HepG2 (cell line): ENCODE results near the gene ENTPD6. TPM values are rescaled to one million over a fixed set of nuclear protein-coding genes. Genes with fewer than 3 reads are reported as not detected.

Experiments used
- AGO1 ChIP-seq: fragments of 200-400 bp; formaldehyde crosslinking; IDR thresholded peaks from 2 replicates; pipeline ENCODE4 v1.6.1; 2017; ENCODE audit warnings: mild to moderate bottlenecking, low read depth, low read length, moderate library complexity; ENCODE audit not compliant: poor library complexity, severe bottlenecking
- AHR ChIP-seq: IDR thresholded peaks from 2 replicates; pipeline ENCODE4 v1.6.1; 2018; ENCODE audit warnings: missing genetic modification reagents, missing compliant biosample characterization
- ASH2L ChIP-seq: fragments of 300-600, 200-600 bp; sonication (generic); IDR thresholded peaks from 2 replicates; pipeline ENCODE4 v1.7.0; 2017; ENCODE audit warnings: low read depth, mild to moderate bottlenecking, moderate library complexity, mixed read lengths, low read length; ENCODE audit not compliant: insufficient read length
- CBX5 ChIP-seq: sonication (generic); formaldehyde crosslinking; IDR thresholded peaks from 2 replicates; pipeline ENCODE4 v1.4.0; 2020; ENCODE audit warnings: missing genetic modification reagents, borderline replicate concordance
- DMAP1 ChIP-seq: IDR thresholded peaks from 2 replicates; pipeline ENCODE4 v1.6.1; 2016
- FOSL1 ChIP-seq: sonication (generic); formaldehyde crosslinking; IDR thresholded peaks from 2 replicates; pipeline ENCODE4 v1.9.0; 2021; ENCODE audit warnings: missing genetic modification reagents, borderline replicate concordance
- HMG20A ChIP-seq: IDR thresholded peaks from 2 replicates; pipeline ENCODE4 v1.6.1; 2016; ENCODE audit warnings: borderline replicate concordance
- JARID2 ChIP-seq: sonication (generic); formaldehyde crosslinking; IDR thresholded peaks from 2 replicates; pipeline ENCODE4 v1.8.1; 2023; ENCODE audit warnings: missing genetic modification reagents, inconsistent platforms; ENCODE audit not compliant: insufficient replicate concordance
- KDM2A ChIP-seq: sonication (generic); formaldehyde crosslinking; IDR thresholded peaks from 2 replicates; pipeline ENCODE4 v1.4.0; 2020; ENCODE audit warnings: low read depth, missing genetic modification reagents, borderline replicate concordance
- MED13 ChIP-seq: sonication (generic); formaldehyde crosslinking; IDR thresholded peaks from 2 replicates; pipeline ENCODE4 v1.5.0; 2020; ENCODE audit warnings: missing genetic modification reagents
- NR3C1 ChIP-seq: sonication (generic); formaldehyde crosslinking; IDR thresholded peaks from 2 replicates; pipeline ENCODE4 v1.4.0; 2020; ENCODE audit warnings: missing genetic modification reagents
- PITX1 ChIP-seq: sonication (generic); formaldehyde crosslinking; IDR thresholded peaks from 2 replicates; pipeline ENCODE4 v1.5.1; 2020; ENCODE audit warnings: mild to moderate bottlenecking, missing genetic modification reagents
- RARA ChIP-seq: IDR thresholded peaks from 2 replicates; pipeline ENCODE4 v1.6.1; 2016; ENCODE audit warnings: missing genetic modification reagents, missing compliant biosample characterization
- SIN3A ChIP-seq: IDR thresholded peaks from 2 replicates; pipeline ENCODE4 v1.6.1; 2011; ENCODE audit warnings: low read depth, mild to moderate bottlenecking, control low read depth, low read length, borderline replicate concordance
- SMC3 ChIP-seq: IDR thresholded peaks from 2 replicates; pipeline ENCODE4 v1.6.1; 2011; ENCODE audit warnings: low read length, improper control_type of control experiment
- YEATS2 ChIP-seq: sonication (generic); formaldehyde crosslinking; IDR thresholded peaks from 2 replicates; pipeline ENCODE4 v1.4.0; 2020; ENCODE audit warnings: missing genetic modification reagents, borderline replicate concordance
- ZMAT3 ChIP-seq: sonication (generic); formaldehyde crosslinking; conservative IDR thresholded peaks from 2 replicates; pipeline ENCODE4 v1.7.0; 2021; ENCODE audit warnings: missing genetic modification reagents
- ZMYM2 ChIP-seq: sonication (generic); formaldehyde crosslinking; IDR thresholded peaks from 2 replicates; pipeline ENCODE4 v1.8.0; 2022; ENCODE audit warnings: mild to moderate bottlenecking, missing genetic modification reagents
- ZNF138 ChIP-seq: sonication (generic); formaldehyde crosslinking; IDR thresholded peaks from 2 replicates; pipeline ENCODE4 v1.5.0; 2020; ENCODE audit warnings: mild to moderate bottlenecking, low read depth, missing genetic modification reagents
- ZNF20 ChIP-seq: sonication (generic); formaldehyde crosslinking; IDR thresholded peaks from 2 replicates; pipeline ENCODE4 v1.4.0; 2020; ENCODE audit warnings: mild to moderate bottlenecking, moderate library complexity, missing genetic modification reagents
- ZNF30 ChIP-seq: sonication (generic); formaldehyde crosslinking; IDR thresholded peaks from 2 replicates; pipeline ENCODE4 v1.5.0; 2020; ENCODE audit warnings: mild to moderate bottlenecking, missing genetic modification reagents
- ZNF556 ChIP-seq: sonication (generic); formaldehyde crosslinking; IDR thresholded peaks from 2 replicates; pipeline ENCODE4 v1.4.0; 2020; ENCODE audit warnings: mild to moderate bottlenecking, missing genetic modification reagents, borderline replicate concordance
- ZNF619 ChIP-seq: sonication (generic); formaldehyde crosslinking; IDR thresholded peaks from 2 replicates; pipeline ENCODE4 v1.4.0; 2020; ENCODE audit warnings: mild to moderate bottlenecking, missing genetic modification reagents
- ZNF644 ChIP-seq: IDR thresholded peaks from 2 replicates; pipeline ENCODE4 v1.6.1; 2016; ENCODE audit warnings: low read depth
- ZNF782 ChIP-seq: sonication (generic); formaldehyde crosslinking; IDR thresholded peaks from 2 replicates; pipeline ENCODE4 v1.4.0; 2020; ENCODE audit warnings: missing genetic modification reagents, mild to moderate bottlenecking, borderline replicate concordance
- polyA plus RNA-seq, 8 experiments: library from polyadenylated mRNA; depleted of rRNA in 3 of 8; stranded (reverse) in 7 of 8; unstranded in 1 of 8; fragments of >200 nt; fragmentation: Illumina TruSeq in 4 of 8; extraction: Trizol in 4 of 8; gene quantifications; 2 replicates each; pipeline versions ENCODE4 v1.2.1 to v1.2.3, GENCODE V29; 2011 to 2016; ENCODE audit warnings: low read depth in 4 of 8, missing spikeins in 1 of 8, mixed read lengths in 1 of 8; ENCODE audit not compliant: insufficient read depth in 1 of 8
- total RNA-seq, 5 experiments: library from RNA; depleted of rRNA; stranded (reverse); fragments of >200 nt; fragmentation: Illumina TruSeq; extraction: Trizol; gene quantifications; 2 replicates each; pipeline ENCODE4 v1.2.3, GENCODE V29; 2016; ENCODE audit warnings: low read depth in 1 of 5
- TF ChIP-seq, protein P1 (sequence below): sonication (generic); formaldehyde crosslinking; IDR thresholded peaks from 2 replicates; pipeline ENCODE4 v1.8.1; 2023; ENCODE audit warnings: mild to moderate bottlenecking, missing genetic modification reagents
- TF ChIP-seq, protein P2 (sequence below): sonication (generic); formaldehyde crosslinking; IDR thresholded peaks from 2 replicates; pipeline ENCODE4 v1.5.0; 2020; ENCODE audit warnings: missing genetic modification reagents, mild to moderate bottlenecking, borderline replicate concordance
- TF ChIP-seq, protein P3 (sequence below): sonication (generic); formaldehyde crosslinking; IDR thresholded peaks from 2 replicates; pipeline ENCODE4 v1.5.0; 2020; ENCODE audit warnings: missing genetic modification reagents, mild to moderate bottlenecking, borderline replicate concordance
- TF ChIP-seq, protein P4 (sequence below): IDR thresholded peaks from 2 replicates; pipeline ENCODE4 v1.6.1; 2012; ENCODE audit warnings: inconsistent platforms

ENTPD6 gene
- total and polyA plus RNA-seq, 2 of the 13 experiments (the other 11 are each of a cell fraction or from before 2014, with no cell fraction given): 164 to 172 TPM

DNA sequence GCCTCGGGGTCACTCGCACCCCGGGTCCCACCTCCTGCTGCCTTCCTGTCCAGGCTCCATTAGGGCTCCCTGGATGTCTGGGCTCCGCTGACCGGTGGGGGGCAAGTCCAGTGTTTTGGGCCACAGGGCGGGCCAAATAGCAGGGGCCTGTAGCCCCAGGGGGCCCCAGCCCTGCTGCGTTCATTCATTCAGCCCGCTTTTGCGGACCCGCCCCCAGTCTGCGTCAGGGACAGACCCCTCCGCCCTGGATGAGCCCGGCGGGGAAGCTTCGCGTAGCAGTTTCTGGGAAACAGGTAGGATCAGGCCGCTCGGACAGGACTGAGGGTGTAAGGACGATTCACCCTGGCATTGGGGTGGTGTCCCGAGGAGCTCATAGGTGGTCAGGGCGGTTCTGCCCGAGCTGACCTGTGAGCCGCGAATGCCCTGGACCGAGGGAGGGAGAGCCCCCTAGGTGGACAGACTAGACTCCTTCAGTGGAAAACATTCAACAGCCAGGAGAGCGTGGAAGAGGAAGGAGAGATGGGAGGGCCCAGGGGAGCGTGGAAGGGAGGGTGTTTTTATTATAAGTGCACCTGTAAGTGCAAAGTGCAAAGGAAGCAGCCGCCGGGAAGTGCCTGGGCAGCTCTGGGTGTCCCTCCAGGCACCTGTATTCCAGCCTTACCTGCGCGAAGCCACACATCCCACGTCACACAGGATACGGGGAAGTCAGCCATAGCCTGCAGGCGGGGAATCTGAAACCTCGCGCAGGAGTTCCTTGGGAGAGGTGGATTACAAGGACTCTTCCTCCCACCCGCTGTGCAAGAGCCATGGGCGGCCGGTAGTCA lies 662 bp downstream of the ENTPD6 start (continued):
- TF ChIP-seq KDM2A (CRISPR knock-in tag) (peak; percentile 16; the same call in 1 of the 2 replicates), AGO1 (no peak), ZNF782 (CRISPR knock-in tag) (no peak), ZMYM2 (CRISPR knock-in tag) (no peak), ZNF30 (no peak; the same call in 1 of the 2 replicates), RARA (no peak), FOSL1 (CRISPR knock-in tag) (no peak), AHR (no peak), ZMAT3 (CRISPR knock-in tag) (peak; percentile 35; the same call in 1 of the 2 replicates), YEATS2 (CRISPR knock-in tag) (no peak), SIN3A (peak; percentile 74; the same call in 1 of the 2 replicates), PITX1 (no peak; the same call in 1 of the 2 replicates), ZNF619 (no peak), ZNF556 (peak; percentile 48; the same call in 1 of the 2 replicates), HMG20A (CRISPR knock-in tag) (no peak), JARID2 (no peak), MED13 (CRISPR knock-in tag) (0 out of 2 replicates have a peak, but pooled peaks have one; percentile 7), CBX5 (no peak), NR3C1 (CRISPR knock-in tag) (no peak), DMAP1 (CRISPR knock-in tag) (no peak; the same call in 1 of the 2 replicates), SMC3 (no peak), ASH2L (peak; percentile 34), ZNF20 (CRISPR knock-in tag) (no peak), ZNF644 (no peak), ZNF138 (CRISPR knock-in tag) (no peak)
- TF ChIP-seq, protein P1, sequence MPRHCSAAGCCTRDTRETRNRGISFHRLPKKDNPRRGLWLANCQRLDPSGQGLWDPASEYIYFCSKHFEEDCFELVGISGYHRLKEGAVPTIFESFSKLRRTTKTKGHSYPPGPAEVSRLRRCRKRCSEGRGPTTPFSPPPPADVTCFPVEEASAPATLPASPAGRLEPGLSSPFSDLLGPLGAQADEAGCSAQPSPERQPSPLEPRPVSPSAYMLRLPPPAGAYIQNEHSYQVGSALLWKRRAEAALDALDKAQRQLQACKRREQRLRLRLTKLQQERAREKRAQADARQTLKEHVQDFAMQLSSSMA: no peak
- TF ChIP-seq, protein P2, sequence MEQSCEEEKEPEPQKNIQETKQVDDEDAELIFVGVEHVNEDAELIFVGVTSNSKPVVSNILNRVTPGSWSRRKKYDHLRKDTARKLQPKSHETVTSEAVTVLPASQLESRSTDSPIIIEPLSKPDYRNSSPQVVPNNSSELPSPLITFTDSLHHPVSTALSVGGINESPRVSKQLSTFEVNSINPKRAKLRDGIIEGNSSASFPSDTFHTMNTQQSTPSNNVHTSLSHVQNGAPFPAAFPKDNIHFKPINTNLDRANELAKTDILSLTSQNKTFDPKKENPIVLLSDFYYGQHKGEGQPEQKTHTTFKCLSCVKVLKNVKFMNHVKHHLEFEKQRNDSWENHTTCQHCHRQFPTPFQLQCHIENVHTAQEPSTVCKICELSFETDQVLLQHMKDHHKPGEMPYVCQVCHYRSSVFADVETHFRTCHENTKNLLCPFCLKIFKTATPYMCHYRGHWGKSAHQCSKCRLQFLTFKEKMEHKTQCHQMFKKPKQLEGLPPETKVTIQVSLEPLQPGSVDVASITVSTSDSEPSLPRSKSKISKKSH (CRISPR knock-in tag): no peak
- TF ChIP-seq, protein P3, sequence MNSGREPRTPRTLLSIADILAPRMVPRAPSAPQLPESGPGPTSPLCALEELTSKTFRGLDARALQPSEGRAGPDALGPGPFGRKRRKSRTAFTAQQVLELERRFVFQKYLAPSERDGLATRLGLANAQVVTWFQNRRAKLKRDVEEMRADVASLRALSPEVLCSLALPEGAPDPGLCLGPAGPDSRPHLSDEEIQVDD: no peak; the same call in 1 of the 2 replicates
- TF ChIP-seq, protein P4, sequence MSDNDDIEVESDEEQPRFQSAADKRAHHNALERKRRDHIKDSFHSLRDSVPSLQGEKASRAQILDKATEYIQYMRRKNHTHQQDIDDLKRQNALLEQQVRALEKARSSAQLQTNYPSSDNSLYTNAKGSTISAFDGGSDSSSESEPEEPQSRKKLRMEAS: no peak
